WTC11 (cell line): ENCODE data around the gene SLC10A1. TPM values are rescaled to one million over a fixed set of nuclear protein-coding genes. Genes with fewer than 3 reads are reported as not detected.

Experiments used
- ATAC-seq: fragments of 200-7000 bp; cut with Tn5 transposase; 2 replicates; pipeline ENCODE4 v1.10.0; 2021; ENCODE audit warnings: mild to moderate bottlenecking, moderate library complexity
- CTCF ChIA-PET: fragments of 300-600 bp; sonication (Branson Sonifier 250); formaldehyde crosslinking; loops from one replicate; lab custom pipeline; 2021; ENCODE audit warnings: antibody characterized with exemption; lab: Charles Lee
- POLR2A ChIA-PET: fragments of 350-600 bp; sonication (Branson Sonifier 250); formaldehyde crosslinking; loops from one replicate; lab custom pipeline; 2021; ENCODE audit warnings: antibody characterized with exemption; lab: Charles Lee
- DNase-seq: peaks from one replicate; pipeline ENCODE4 v3.0.0; 2021; ENCODE audit warnings: low spot score
- H3K27ac Mint-ChIP-seq: 2 replicates; pipeline ENCODE4 v1.8.0; 2021; ENCODE audit warnings: mixed read lengths
- H3K27me3 Mint-ChIP-seq: 2 replicates; pipeline ENCODE4 v1.8.0; 2021; ENCODE audit warnings: low read depth, mild to moderate bottlenecking, moderate library complexity, mixed read lengths
- H3K36me3 Mint-ChIP-seq: 2 replicates; pipeline ENCODE4 v1.8.0; 2021; ENCODE audit warnings: mixed read lengths
- H3K4me1 Mint-ChIP-seq: 2 replicates; pipeline ENCODE4 v1.8.0; 2022; ENCODE audit warnings: mixed read lengths
- H3K4me3 Mint-ChIP-seq: 2 replicates; pipeline ENCODE4 v1.8.0; 2021; ENCODE audit warnings: mild to moderate bottlenecking, moderate library complexity, mixed read lengths
- H3K9me3 Mint-ChIP-seq: 2 replicates; pipeline ENCODE4 v1.8.0; 2021; ENCODE audit warnings: mixed read lengths
- AR ChIP-seq: fragments of 250-450 bp; sonication (Bioruptor Pico); IDR thresholded peaks from 2 replicates; pipeline ENCODE4 v1.9.0; 2021; ENCODE audit warnings: mild to moderate bottlenecking
- ATF1 ChIP-seq: sonication (generic); formaldehyde crosslinking; IDR thresholded peaks from 2 replicates; pipeline ENCODE4 v1.8.1; 2023; ENCODE audit warnings: mild to moderate bottlenecking, moderate library complexity, missing genetic modification reagents
- CREB1 ChIP-seq: sonication (generic); formaldehyde crosslinking; IDR thresholded peaks from 2 replicates; pipeline ENCODE4 v1.8.0; 2023; ENCODE audit warnings: mild to moderate bottlenecking, missing genetic modification reagents
- CTCF ChIP-seq: fragments of 200-600 bp; IDR thresholded peaks from 2 replicates; pipeline ENCODE4 v1.8.0; 2022; ENCODE audit warnings: antibody characterized with exemption
- E2F5 ChIP-seq: sonication (generic); formaldehyde crosslinking; IDR thresholded peaks from 2 replicates; pipeline ENCODE4 v1.8.1; 2022; ENCODE audit warnings: mild to moderate bottlenecking, moderate library complexity, missing genetic modification reagents
- FOXK1 ChIP-seq: sonication (generic); formaldehyde crosslinking; IDR thresholded peaks from 2 replicates; pipeline ENCODE4 v1.8.0; 2022; ENCODE audit warnings: mild to moderate bottlenecking, moderate library complexity, missing genetic modification reagents
- GABPB1 ChIP-seq: sonication (generic); formaldehyde crosslinking; IDR thresholded peaks from 2 replicates; pipeline ENCODE4 v1.8.1; 2023; ENCODE audit warnings: mild to moderate bottlenecking, missing genetic modification reagents
- HMGA2 ChIP-seq: fragments of 250-450 bp; sonication (Bioruptor Pico); IDR thresholded peaks from 2 replicates; pipeline ENCODE4 v1.4.0; 2021; ENCODE audit warnings: mild to moderate bottlenecking, moderate library complexity
- IRF2 ChIP-seq: sonication (generic); formaldehyde crosslinking; IDR thresholded peaks from 2 replicates; pipeline ENCODE4 v1.8.0; 2022; ENCODE audit warnings: low read depth, missing genetic modification reagents, borderline replicate concordance
- MLX ChIP-seq: sonication (generic); formaldehyde crosslinking; IDR thresholded peaks from 2 replicates; pipeline ENCODE4 v1.8.1; 2023; ENCODE audit warnings: mild to moderate bottlenecking, missing genetic modification reagents, moderate library complexity
- MYBL2 ChIP-seq: sonication (generic); formaldehyde crosslinking; IDR thresholded peaks from 2 replicates; pipeline ENCODE4 v1.8.1; 2023; ENCODE audit warnings: mild to moderate bottlenecking, moderate library complexity, missing genetic modification reagents
- SMAD4 ChIP-seq: sonication (generic); formaldehyde crosslinking; IDR thresholded peaks from 2 replicates; pipeline ENCODE4 v1.8.0; 2022; ENCODE audit warnings: mild to moderate bottlenecking, missing genetic modification reagents
- ZBTB21 ChIP-seq: sonication (generic); formaldehyde crosslinking; IDR thresholded peaks from 2 replicates; pipeline ENCODE4 v1.8.1; 2023; ENCODE audit warnings: mild to moderate bottlenecking, missing genetic modification reagents, borderline replicate concordance
- ZNF263 ChIP-seq: sonication (generic); formaldehyde crosslinking; IDR thresholded peaks from 2 replicates; pipeline ENCODE4 v1.8.1; 2022; ENCODE audit warnings: low read depth, mild to moderate bottlenecking, moderate library complexity, missing genetic modification reagents
- ZNF396 ChIP-seq: fragments of 250-450 bp; sonication (Bioruptor Pico); IDR thresholded peaks from 2 replicates; pipeline ENCODE4 v1.8.0; 2021; ENCODE audit warnings: mild to moderate bottlenecking, moderate library complexity, borderline replicate concordance
- ZNF671 ChIP-seq: fragments of 250-450 bp; sonication (Bioruptor Pico); IDR thresholded peaks from 2 replicates; pipeline ENCODE4 v1.8.0; 2021; ENCODE audit warnings: mild to moderate bottlenecking
- total RNA-seq: library from RNA; stranded (reverse); gene quantifications from 3 replicates; pipeline ENCODE4 v1.2.3, GENCODE V29; 2021

The SLC10A1 gene
- total RNA-seq, 1 experiment from 2014 or later = 0.09 TPM

GRCh38 chr14:69808919-69809808, 12.1 kb upstream of the SLC10A1 start (continued):
- TF ChIP-seq AR (no peak), GABPB1 (no peak), ZNF263 (CRISPR knock-in tag) (no peak), CTCF (no peak), ZBTB21 (no peak), E2F5 (no peak), ATF1 (CRISPR knock-in tag) (no peak), MYBL2 (CRISPR knock-in tag) (no peak), MLX (CRISPR knock-in tag) (no peak)

- ATAC-seq = no peak
- ChIA-PET CTCF (no interaction called here), POLR2A (no interaction called here)
- no peaks in the 10 kb centered on the region; the same call in 1 of the 2 replicates for H3K27me3 Mint-ChIP-seq
- H3K36me3 Mint-ChIP-seq = no peaks in the 10 kb centered on the region
- peaks cover 11% of the 10 kb centered on the region for H3K9me3 Mint-ChIP-seq
- no peak for TF ChIP-seq ZNF396 (CRISPR knock-in tag)
- no peak for TF ChIP-seq CTCF
- TF ChIP-seq CREB1 (CRISPR knock-in tag) = no peak
- no peak for TF ChIP-seq HMGA2 (CRISPR knock-in tag)
- TF ChIP-seq ZNF671 (CRISPR knock-in tag) = no peak
- no peak for TF ChIP-seq FOXK1
- no peak for TF ChIP-seq SMAD4 (CRISPR knock-in tag)
- TF ChIP-seq IRF2 (CRISPR knock-in tag) = no peak
- no peak overlapping the region for H3K4me3 Mint-ChIP-seq
- H3K27ac Mint-ChIP-seq = no peak overlapping the region
- peaks cover 3% of the 10 kb centered on the region; the same call in 1 of the 2 replicates for H3K4me1 Mint-ChIP-seq
- no peak for DNase-seq
Measured at GRCh38 chr14:69807192-69807591, 10.2 kb upstream of the SLC10A1 start.
